ENCODE data around the gene TESK2. TPM values are rescaled to one million over a fixed set of nuclear protein-coding genes. Genes with fewer than 3 reads are reported as not detected.
A peak's percentile ranks its signal among the peaks of the same experiment; 100 is the strongest.

TESK2 gene
- total RNA-seq, 2 experiments from 2014 or later: 3.1 to 3.3 TPM

DNA sequence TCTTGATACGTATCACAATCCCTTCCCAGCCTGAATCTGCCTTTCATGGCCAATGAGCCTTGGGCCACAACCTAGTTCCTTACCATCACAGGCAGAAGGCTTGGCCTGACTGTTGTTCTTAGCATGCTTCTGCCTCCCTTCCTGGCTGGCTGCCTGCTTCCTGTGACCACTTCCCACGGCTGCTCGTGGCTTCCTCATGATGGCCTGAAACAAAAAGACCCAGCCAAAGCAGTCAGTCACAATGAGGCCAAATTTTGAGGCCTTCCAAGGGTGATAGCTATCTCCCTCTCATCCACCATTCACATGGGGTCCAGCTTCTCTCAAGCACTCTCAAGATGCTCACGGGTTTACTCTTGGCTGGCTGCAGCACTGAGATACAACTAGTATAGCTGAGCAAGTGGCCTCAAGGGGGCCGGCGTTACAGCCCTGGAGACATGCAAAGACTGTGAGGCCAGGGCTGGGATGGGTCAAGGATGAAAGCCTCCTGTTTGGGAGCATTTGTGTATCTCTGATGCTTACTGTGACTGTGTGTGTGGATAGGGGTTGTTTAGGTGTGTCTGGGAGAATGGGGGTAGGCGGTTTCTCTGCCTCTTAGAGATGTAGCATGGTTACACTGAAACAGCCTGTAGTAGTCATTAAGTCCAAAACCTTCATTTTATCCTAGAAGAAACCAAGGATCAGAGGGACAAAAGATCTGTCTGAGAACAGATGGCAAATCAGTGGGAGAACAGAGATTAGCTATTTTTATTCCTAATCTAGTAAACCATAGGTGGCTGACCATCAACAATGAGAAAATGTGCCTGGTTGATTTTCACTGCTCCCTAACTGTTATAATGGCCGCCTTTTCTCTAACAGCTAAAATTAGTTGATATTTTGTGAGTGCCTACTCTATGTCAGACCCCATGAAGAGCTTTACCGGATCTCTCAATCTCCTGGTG, 156.4 kb downstream of the TESK2 start:
- POLR2A ChIA-PET: interaction anchor here (0.6 to 1.1 kb wide), 2 partner anchors 14 to 187 kb away, joined by 3 read pairs; partner anchors contain the start of gene PRDX1
- no peaks in the 10 kb centered on the region for H3K9me3 Mint-ChIP-seq (ENCODE audit: low read depth)
- H3K27me3 Mint-ChIP-seq: no peaks in the 10 kb centered on the region
- CTCF ChIA-PET: interaction anchor here (0.5 to 0.9 kb wide), 4 partner anchors 8 to 321 kb away, joined by 3 to 4 read pairs (median 4); partner anchors contain the start of gene HPDL
- intact Hi-C loops (cut with DNase I, micrococcal nuclease): no loop called here
- peaks cover 32% of the 10 kb centered on the region for H3K36me3 Mint-ChIP-seq (ENCODE audit: low read depth)
- ATAC-seq (no peak), DNase-seq (no peak)
- peaks cover 20% of the 10 kb centered on the region for H3K4me1 Mint-ChIP-seq
- H3K4me3 Mint-ChIP-seq: no peak overlapping the region
- H3K27ac Mint-ChIP-seq: no peak overlapping the region

DNA sequence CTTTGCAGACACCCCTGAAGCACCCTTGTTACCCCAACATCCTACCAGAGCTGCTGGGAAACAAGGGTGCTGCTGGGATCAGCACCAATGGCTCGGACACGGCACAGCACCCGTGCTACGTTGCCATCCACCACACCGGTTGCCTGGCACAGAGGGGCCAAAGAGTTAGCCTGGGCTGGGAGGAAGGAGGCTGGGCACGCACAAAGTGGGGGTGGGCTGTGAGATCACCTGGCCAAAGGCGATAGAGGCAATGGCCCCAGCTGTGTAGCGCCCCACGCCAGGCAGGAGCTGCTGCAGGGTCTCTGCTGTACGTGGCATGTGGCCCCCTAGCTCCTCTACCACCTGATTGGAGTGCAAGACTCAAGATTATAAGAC, 158.6 kb downstream of the TESK2 start:
- ATAC-seq (no peak), DNase-seq (no peak)
- Mint-ChIP-seq H3K27me3 (no peaks in the 10 kb centered on the region), H3K4me1 (peaks cover 25% of the 10 kb centered on the region), H3K9me3 (ENCODE audit: low read depth) (no peaks in the 10 kb centered on the region), H3K4me3 (no peak overlapping the region), H3K27ac (no peak overlapping the region), H3K36me3 (ENCODE audit: low read depth) (peaks cover 34% of the 10 kb centered on the region)
- intact Hi-C loops (cut with DNase I, micrococcal nuclease): no loop called here
- ChIA-PET CTCF (no interaction called here), POLR2A (no interaction called here)

DNA sequence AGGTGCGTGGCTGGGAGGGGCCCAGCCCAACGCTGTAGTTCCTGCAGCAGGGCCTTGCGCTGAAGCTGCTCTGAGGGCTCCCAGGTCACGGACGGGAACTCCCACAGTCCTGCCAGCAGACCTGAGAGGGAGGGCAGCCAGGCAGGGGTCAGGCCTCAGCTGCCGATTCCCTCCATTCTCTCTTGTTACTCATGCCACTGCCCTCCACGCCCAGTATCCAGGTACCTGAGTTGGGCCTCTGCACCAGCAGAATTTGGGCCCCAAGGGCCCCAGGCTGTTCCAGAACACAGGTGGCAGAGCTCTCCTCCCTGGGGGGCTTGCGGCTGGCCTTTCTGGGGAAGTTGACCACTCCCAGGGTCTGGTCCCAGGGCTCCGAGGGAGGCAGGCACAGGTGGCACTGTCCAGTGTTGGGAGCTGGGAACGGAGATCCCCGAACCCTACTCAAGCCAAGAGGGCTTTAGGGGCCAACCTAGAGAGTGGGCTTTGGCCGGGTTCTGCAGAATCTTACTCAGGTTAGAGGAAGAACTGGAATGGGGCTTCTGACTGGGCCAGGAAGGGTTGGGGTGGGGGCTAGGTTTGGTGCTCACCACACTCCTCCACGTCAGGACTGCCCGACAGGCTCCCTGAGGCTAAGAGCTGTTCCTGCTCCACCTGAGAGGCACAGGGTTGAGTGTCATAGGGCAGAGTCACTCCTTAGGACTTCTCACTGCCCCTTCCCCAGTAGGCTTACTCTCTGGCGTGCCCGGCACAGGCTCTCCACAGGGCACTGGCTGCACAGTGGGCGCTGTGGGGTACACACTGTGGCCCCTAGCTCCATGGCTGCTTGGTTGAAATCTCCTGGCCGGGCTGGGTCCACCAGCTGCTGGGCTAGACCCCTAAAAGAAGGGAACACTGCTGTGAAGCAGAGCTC, 159.3 kb downstream of the TESK2 start:
- Mint-ChIP-seq H3K4me3 (no peak overlapping the region), H3K4me1 (peaks cover 25% of the 10 kb centered on the region), H3K36me3 (ENCODE audit: low read depth) (peaks cover 32% of the 10 kb centered on the region), H3K9me3 (ENCODE audit: low read depth) (no peaks in the 10 kb centered on the region), H3K27ac (no peak overlapping the region), H3K27me3 (no peaks in the 10 kb centered on the region)
- DNase-seq (no peak), ATAC-seq (no peak)
- intact Hi-C loops (cut with DNase I, micrococcal nuclease): no loop called here
- POLR2A ChIA-PET: no interaction called here
- CTCF ChIA-PET: interaction anchor here (1.3 kb wide), 1 partner anchor 8 kb away, joined by 3 read pairs; no protein-coding TSS in a partner anchor

DNA sequence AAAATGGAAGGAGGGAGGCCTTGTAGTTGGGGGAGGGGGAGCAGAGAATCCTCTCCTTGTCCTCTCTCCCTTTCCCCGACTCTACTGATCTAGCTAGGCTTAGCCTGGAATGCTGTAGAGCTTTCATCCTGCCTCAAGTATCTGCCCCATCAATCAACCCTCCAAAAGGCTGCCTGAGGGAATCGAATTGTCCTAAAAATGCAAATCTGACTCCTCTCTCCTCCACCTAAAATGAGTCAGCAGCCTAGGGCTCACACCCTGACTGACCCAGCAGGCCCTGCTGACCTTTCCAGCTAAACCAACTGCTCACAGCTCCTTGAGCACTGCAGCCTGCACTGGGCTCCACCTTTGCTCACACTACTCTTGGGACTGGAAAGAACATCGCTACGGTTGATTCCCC, 161.5 kb downstream of the TESK2 start:
- Mint-ChIP-seq H3K27ac (peak overlapping the region; percentile 33), H3K36me3 (ENCODE audit: low read depth) (peaks cover 32% of the 10 kb centered on the region), H3K9me3 (ENCODE audit: low read depth) (no peaks in the 10 kb centered on the region), H3K4me3 (peak overlapping the region; percentile 82), H3K4me1 (peaks cover 26% of the 10 kb centered on the region), H3K27me3 (no peaks in the 10 kb centered on the region)
- ATAC-seq (no peak), DNase-seq (no peak)
- CTCF ChIA-PET: interaction anchor here (0.6 to 1.3 kb wide), 5 partner anchors 9 to 459 kb away, joined by 3 to 4 read pairs (median 3); partner anchors contain the start of genes MUTYH and TOE1
- intact Hi-C loops (cut with DNase I, micrococcal nuclease): no loop called here
- POLR2A ChIA-PET: interaction anchor here (0.6 to 3.9 kb wide), 2 partner anchors 11 to 599 kb away, joined by 3 to 36 read pairs; partner anchors contain the start of genes MUTYH and TOE1

DNA sequence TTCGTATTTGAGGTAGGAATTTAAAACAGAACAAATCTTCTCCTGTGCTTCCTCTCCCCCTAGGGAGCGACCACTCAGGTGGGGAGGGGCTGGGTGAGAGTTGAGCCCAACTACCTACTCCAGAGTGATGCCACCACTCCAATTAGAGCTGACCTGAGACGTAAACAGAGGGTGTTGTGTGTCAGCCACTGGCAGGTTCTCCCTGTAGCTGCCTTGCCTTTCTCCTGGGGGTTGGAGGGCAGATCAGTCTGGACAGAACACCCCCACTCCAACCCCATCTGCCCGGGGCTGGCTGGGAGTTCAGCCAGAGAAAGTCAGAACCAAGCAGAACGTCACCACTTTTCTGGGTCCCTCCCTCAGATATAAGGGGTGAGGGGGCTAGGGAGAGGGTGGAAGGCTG, 162.3 kb downstream of the TESK2 start:
- no peak for DNase-seq
- Mint-ChIP-seq H3K4me3 (peak overlapping the region; percentile 82), H3K27me3 (no peaks in the 10 kb centered on the region), H3K27ac (no peak overlapping the region), H3K36me3 (ENCODE audit: low read depth) (peaks cover 25% of the 10 kb centered on the region), H3K9me3 (ENCODE audit: low read depth) (no peaks in the 10 kb centered on the region), H3K4me1 (peaks cover 23% of the 10 kb centered on the region)
- no peak for ATAC-seq
- CTCF ChIA-PET: interaction anchor here (0.6 to 1.3 kb wide), 3 partner anchors 10 to 19 kb away, joined by 3 to 4 read pairs (median 4); partner anchors contain the start of genes MUTYH and TOE1
- intact Hi-C loops (cut with DNase I, micrococcal nuclease): no loop called here
- POLR2A ChIA-PET: interaction anchor here (3.9 kb wide), 1 partner anchor 11 kb away, joined by 36 read pairs; the partner anchor contains the start of genes MUTYH and TOE1

DNA sequence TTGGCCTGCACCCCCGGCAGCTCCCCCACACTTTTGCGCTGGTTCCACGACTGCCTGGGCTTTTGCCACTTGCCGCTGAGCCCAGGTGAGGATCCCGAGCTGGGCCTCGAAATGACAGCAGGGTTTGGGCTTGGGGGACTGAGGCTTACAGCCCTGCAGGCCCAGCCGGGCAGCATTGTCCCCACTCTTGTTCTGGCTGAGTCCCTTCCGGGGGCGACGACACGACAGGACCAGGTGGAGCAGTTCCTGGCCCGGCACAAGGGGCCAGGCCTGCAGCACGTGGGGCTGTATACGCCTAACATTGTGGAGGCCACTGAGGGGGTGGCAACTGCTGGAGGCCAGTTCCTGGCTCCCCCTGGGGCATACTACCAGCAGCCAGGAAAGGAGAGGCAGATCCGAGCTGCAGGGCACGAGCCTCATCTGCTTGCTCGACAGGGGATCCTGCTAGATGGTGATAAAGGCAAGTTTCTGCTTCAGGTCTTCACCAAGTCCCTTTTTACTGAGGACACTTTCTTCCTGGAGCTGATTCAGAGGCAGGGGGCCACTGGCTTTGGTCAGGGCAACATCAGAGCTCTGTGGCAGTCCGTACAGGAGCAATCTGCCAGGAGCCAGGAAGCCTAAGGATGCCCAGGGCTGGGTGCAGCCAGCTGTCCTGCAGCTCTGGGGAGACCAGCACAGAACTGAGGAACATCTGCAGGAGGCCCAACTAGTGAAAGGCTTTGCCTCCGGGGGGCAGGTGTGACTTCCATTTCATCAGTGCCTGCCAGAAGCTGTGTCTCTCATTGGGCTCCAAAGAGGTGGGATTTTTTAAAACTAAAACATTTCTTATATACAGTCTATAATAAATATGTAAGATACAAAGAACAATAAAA, 163.1 kb downstream of the TESK2 start:
- CTCF ChIA-PET: interaction anchor here (0.5 to 2.3 kb wide), 7 partner anchors 12 to 313 kb away, joined by 3 to 14 read pairs (median 4); partner anchors contain the start of genes MUTYH and TOE1
- no peaks in the 10 kb centered on the region for H3K9me3 Mint-ChIP-seq (ENCODE audit: low read depth)
- intact Hi-C loops (cut with DNase I, micrococcal nuclease): loop anchor here in 1 of 2 experiments (1.0 kb wide), 1 partner anchor 11 kb away; no protein-coding TSS in a partner anchor
- peak; percentile 19 for ATAC-seq
- no peaks in the 10 kb centered on the region for H3K27me3 Mint-ChIP-seq
- POLR2A ChIA-PET: interaction anchor here (0.6 to 3.9 kb wide), 5 partner anchors 12 to 606 kb away, joined by 3 to 36 read pairs (median 4); partner anchors contain the start of genes MUTYH, PLK3 and TOE1
- DNase-seq: peak; percentile 30
- H3K27ac Mint-ChIP-seq: peak overlapping the region; percentile 58
- peaks cover 23% of the 10 kb centered on the region for H3K4me1 Mint-ChIP-seq
- H3K36me3 Mint-ChIP-seq (ENCODE audit: low read depth): peaks cover 25% of the 10 kb centered on the region
- peak overlapping the region; percentile 82 for H3K4me3 Mint-ChIP-seq

DNA sequence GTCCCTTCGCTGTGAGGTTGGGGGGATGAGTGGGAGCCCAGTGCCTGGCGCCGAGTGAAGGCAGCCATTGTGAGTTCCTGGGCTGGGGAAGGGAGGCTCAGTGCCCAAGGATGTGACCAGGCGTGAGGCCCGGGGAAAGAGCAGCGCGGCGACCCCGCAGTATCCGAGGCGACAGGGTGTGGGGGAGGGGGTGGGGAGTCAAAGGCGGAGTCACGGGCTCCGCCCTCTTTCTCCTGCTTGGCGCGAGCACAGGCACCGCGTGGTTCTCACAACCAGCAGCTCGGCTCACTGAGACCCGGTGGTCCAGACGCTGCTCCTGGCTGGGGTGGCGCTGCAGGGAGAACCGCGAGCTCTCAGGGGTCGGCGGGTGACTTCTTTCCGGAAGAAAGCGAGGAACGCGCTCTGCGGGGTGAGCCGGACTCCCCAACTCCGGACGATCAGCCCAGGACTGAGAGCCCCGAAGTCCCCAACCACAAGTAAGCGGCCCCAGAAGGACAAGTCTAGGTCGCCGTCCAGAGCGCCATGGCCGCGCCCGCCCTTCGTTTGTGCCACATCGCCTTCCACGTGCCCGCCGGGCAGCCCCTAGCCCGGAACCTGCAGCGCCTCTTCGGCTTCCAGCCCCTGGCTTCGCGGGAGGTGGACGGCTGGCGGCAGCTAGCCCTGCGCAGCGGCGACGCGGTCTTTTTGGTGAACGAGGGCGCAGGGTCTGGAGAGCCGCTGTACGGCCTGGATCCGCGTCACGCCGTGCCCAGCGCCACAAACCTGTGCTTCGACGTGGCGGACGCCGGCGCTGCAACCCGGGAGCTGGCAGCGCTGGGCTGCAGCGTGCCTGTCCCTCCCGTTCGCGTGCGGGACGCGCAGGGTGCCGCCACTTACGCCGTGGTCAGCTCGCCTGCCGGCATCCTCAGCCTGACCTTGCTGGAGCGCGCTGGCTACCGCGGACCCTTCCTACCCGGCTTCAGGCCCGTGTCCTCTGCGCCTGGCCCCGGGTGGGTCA, 164.0 kb downstream of the TESK2 start, which contains the start of gene HPDL:
Gene HPDL (plus strand): TSS at position 269 of the 997 bp plus-strand sequence. CDS start 254 bp downstream, at position 523.
- H3K4me1 Mint-ChIP-seq: peaks cover 23% of the 10 kb centered on the region
- H3K9me3 Mint-ChIP-seq (ENCODE audit: low read depth): no peaks in the 10 kb centered on the region
- DNase-seq (peak; percentile 84), ATAC-seq (peak; percentile 87)
- H3K27ac Mint-ChIP-seq: peak within 1 kb of the TSS; percentile 80
- peaks cover 25% of the 10 kb centered on the region for H3K36me3 Mint-ChIP-seq (ENCODE audit: low read depth)
- H3K27me3 Mint-ChIP-seq: no peaks in the 10 kb centered on the region
- H3K4me3 Mint-ChIP-seq: peak within 1 kb of the TSS; percentile 82
- ChIA-PET POLR2A (interaction anchor here (0.6 to 3.9 kb wide), 12 partner anchors 13 to 605 kb away, joined by 3 to 36 read pairs (median 4); partner anchors contain the start of genes GPBP1L1, HECTD3, MUTYH and PLK3), CTCF (interaction anchor here (0.5 to 2.3 kb wide), 11 partner anchors 8 to 277 kb away, joined by 3 to 14 read pairs (median 4); partner anchors contain the start of genes MUTYH, TESK2 and TOE1)
- intact Hi-C loops (cut with DNase I, micrococcal nuclease): loop anchor here (1.0 kb wide), 3 partner anchors 12 to 315 kb away; partner anchors contain the start of gene UROD (in 1 of the 2)

DNA sequence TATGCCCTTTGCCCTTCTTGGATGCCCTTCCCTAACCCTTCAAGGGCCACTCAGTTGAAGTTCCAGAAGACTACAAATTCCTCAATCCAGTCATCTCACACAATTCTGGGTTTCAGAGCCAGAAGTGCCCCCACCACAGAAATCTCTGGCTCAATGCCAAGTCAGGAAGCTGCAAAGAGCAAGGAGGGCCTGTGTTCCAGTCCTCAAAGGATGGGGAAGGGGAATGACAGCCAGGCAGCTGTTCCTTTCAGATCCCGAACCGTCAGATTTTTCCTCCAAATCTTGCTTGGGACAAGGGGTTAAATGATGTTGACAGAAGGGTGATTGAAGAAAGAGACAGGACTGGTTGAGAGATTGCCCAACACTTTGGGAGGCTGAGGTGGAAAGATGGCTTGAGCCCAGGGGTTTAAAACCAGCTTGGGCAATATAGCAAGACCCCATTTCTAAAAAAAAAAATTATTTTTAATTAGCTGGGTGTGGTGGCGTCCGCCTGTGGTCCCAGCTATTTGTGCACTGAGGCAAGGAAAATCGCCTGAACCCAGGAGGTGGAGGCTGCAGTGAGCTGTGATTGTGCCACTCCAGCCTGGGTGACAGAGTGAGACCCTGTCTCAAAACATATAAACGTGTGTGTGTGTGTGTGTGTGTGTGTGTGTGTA, 165.0 kb downstream of the TESK2 start:
- CTCF ChIA-PET: interaction anchor here (0.6 to 2.3 kb wide), 7 partner anchors 9 to 165 kb away, joined by 3 to 14 read pairs (median 3); partner anchors contain the start of gene TESK2
- Mint-ChIP-seq H3K27me3 (no peaks in the 10 kb centered on the region), H3K4me1 (peaks cover 23% of the 10 kb centered on the region), H3K36me3 (ENCODE audit: low read depth) (peaks cover 25% of the 10 kb centered on the region), H3K4me3 (peak overlapping the region; percentile 82), H3K27ac (peak overlapping the region; percentile 80), H3K9me3 (ENCODE audit: low read depth) (no peaks in the 10 kb centered on the region)
- POLR2A ChIA-PET: interaction anchor here (0.6 to 3.9 kb wide), 9 partner anchors 12 to 543 kb away, joined by 3 to 36 read pairs (median 4); partner anchors contain the start of genes HECTD3, MUTYH and TOE1
- no peak for ATAC-seq
- DNase-seq: no peak
- intact Hi-C loops (cut with DNase I, micrococcal nuclease): loop anchor here (1.0 kb wide), 3 partner anchors 13 to 314 kb away; partner anchors contain the start of gene UROD (in 1 of the 2)

All from activated CD4-positive, alpha-beta T cell treated with anti-CD3 and anti-CD28 coated beads for 36 hours (primary cell).